KMS-11 (cell line): ENCODE results near the gene CCT4.

ENCODE experiments used
- H2AFZ ChIP-seq: fragments of 200-600 bp; sonication (generic); 2 replicates; pipeline ENCODE4 v1.6.1; 2016; ENCODE audit warnings: antibody characterized with exemption, mixed run types, low read depth
- H3K27ac ChIP-seq: fragments of 200-600 bp; sonication (generic); 2 replicates; pipeline ENCODE4 v1.6.1; 2016; ENCODE audit warnings: mild to moderate bottlenecking, mixed run types
- H3K27me3 ChIP-seq: fragments of 200-600 bp; sonication (generic); 2 replicates; pipeline ENCODE4 v1.6.1; 2017; ENCODE audit warnings: mild to moderate bottlenecking, low read depth, mixed run types, moderate library complexity; ENCODE audit not compliant: insufficient read depth
- H3K36me3 ChIP-seq: fragments of 200-600 bp; sonication (generic); 2 replicates; pipeline ENCODE4 v1.6.1; 2017; ENCODE audit warnings: mild to moderate bottlenecking, mixed run types; ENCODE audit not compliant: insufficient read depth
- H3K4me1 ChIP-seq: fragments of 200-600 bp; sonication (generic); 2 replicates; pipeline ENCODE4 v1.6.1; 2016; ENCODE audit warnings: mild to moderate bottlenecking, low read depth, mixed run types; ENCODE audit not compliant: poor library complexity, severe bottlenecking
- H3K4me2 ChIP-seq: fragments of 200-600 bp; sonication (generic); 2 replicates; pipeline ENCODE4 v1.7.0; 2016; ENCODE audit warnings: mild to moderate bottlenecking, mixed run types
- H3K4me3 ChIP-seq: fragments of 200-600 bp; sonication (generic); IDR thresholded peaks from 2 replicates; pipeline ENCODE4 v1.6.1; 2017; ENCODE audit warnings: low read depth, low read length, mixed read lengths; ENCODE audit not compliant: insufficient read depth
- H3K79me2 ChIP-seq: fragments of 200-600 bp; sonication (generic); 2 replicates; pipeline ENCODE4 v1.6.1; 2016; ENCODE audit warnings: low read depth, mixed run types; ENCODE audit not compliant: insufficient read depth
- H3K9ac ChIP-seq: fragments of 200-600 bp; sonication (generic); 2 replicates; pipeline ENCODE4 v1.6.1; 2016; ENCODE audit warnings: mild to moderate bottlenecking, mixed run types
- H4K20me1 ChIP-seq: fragments of 200-600 bp; sonication (generic); 2 replicates; pipeline ENCODE4 v1.6.1; 2016; ENCODE audit warnings: mild to moderate bottlenecking, mixed run types; ENCODE audit not compliant: insufficient read depth
- CTCF ChIP-seq: fragments of 200-600 bp; sonication (generic); conservative IDR thresholded peaks from 2 replicates; pipeline ENCODE4 v1.6.1; 2017; ENCODE audit warnings: low read depth, mild to moderate bottlenecking, antibody characterized with exemption, low read length, moderate library complexity, mixed read lengths

The CCT4 gene, protein sequence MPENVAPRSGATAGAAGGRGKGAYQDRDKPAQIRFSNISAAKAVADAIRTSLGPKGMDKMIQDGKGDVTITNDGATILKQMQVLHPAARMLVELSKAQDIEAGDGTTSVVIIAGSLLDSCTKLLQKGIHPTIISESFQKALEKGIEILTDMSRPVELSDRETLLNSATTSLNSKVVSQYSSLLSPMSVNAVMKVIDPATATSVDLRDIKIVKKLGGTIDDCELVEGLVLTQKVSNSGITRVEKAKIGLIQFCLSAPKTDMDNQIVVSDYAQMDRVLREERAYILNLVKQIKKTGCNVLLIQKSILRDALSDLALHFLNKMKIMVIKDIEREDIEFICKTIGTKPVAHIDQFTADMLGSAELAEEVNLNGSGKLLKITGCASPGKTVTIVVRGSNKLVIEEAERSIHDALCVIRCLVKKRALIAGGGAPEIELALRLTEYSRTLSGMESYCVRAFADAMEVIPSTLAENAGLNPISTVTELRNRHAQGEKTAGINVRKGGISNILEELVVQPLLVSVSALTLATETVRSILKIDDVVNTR

GRCh38 chr2:61888267-61889055, at the start of gene CCT4:
CCT4 (minus strand) TSS chr2:61888656; CDS start chr2:61888507, 149 bp downstream.
- Histone ChIP-seq H3K4me2 (peak within 1 kb of the TSS; percentile 94), H3K4me3 (peak within 1 kb of the TSS; percentile 93), H3K27me3 (no peaks in the 10 kb centered on the region), H2AFZ (peak within 1 kb of the TSS; percentile 94), H3K36me3 (peaks cover 11% of the 10 kb centered on the region; the same call in 1 of the 2 replicates), H3K9ac (peak within 1 kb of the TSS; percentile 97), H3K27ac (peak within 1 kb of the TSS; percentile 96), H3K4me1 (peaks cover 18% of the 10 kb centered on the region), H3K79me2 (peaks cover 48% of the 10 kb centered on the region), H4K20me1 (peaks cover 18% of the 10 kb centered on the region)
- no peak for TF ChIP-seq CTCF

DNA sequence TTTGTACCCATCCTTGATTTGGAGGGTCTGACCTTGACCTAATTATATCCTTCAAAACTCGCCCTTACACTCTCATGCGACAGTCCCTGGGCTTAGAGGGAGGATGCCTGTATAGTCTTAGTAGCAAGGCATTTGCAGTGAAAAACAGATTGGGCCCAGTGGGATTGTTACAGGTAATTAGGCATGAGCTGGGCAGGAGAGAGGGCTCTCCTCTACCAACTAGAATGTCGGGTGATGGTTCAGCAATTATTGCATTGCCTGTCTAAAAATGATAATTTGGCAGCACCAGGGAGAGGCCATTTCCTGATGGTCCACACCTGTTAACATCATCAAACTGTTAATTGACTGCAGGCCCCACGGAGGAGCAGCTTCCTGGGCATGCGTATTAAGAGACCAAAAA, 49.4 kb upstream of the CCT4 start:
- no peak for TF ChIP-seq CTCF

DNA sequence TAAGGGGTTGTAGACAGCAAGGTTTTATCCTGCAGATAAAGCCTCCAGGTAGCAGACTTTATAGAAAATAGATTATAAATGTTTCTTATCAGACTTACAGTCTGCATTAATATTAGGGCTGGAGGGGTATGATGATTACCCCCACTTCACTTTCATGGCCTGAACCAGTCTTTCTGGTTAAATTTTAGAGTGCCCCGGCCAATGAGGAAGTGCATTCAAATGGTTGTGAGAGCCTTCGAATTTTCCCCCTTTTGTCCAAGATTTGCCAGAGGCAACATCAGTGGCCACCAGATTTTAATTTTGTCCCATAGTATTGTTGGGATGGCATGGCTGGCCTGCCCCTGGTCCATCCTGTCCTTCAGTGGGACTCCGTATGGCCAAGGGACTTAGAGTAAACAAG, 48.6 kb upstream of the CCT4 start:
- no peak for TF ChIP-seq CTCF
- Histone ChIP-seq H3K9ac (no peak overlapping the region), H3K4me3 (no peak overlapping the region), H3K79me2 (no peaks in the 10 kb centered on the region), H3K36me3 (no peaks in the 10 kb centered on the region), H2AFZ (no peak overlapping the region), H3K27ac (no peak overlapping the region), H3K27me3 (no peaks in the 10 kb centered on the region), H4K20me1 (no peaks in the 10 kb centered on the region), H3K4me2 (no peak overlapping the region), H3K4me1 (no peaks in the 10 kb centered on the region)

More for the DNA sequence above, 49.4 kb upstream of the CCT4 start:
- Histone ChIP-seq H4K20me1 (no peaks in the 10 kb centered on the region), H3K79me2 (no peaks in the 10 kb centered on the region), H2AFZ (no peak overlapping the region), H3K36me3 (no peaks in the 10 kb centered on the region), H3K4me3 (no peak overlapping the region), H3K9ac (no peak overlapping the region), H3K4me2 (no peak overlapping the region), H3K27me3 (no peaks in the 10 kb centered on the region), H3K4me1 (no peaks in the 10 kb centered on the region), H3K27ac (no peak overlapping the region)

GRCh38 chr2:61928826-61929461, 40.5 kb upstream of the CCT4 start:
- H3K27me3 ChIP-seq = no peaks in the 10 kb centered on the region
- H2AFZ ChIP-seq = no peak overlapping the region
- TF ChIP-seq CTCF = no peak

More at GRCh38 chr2:61928826-61929461, 40.5 kb upstream of the CCT4 start:
- Histone ChIP-seq H3K79me2 (no peaks in the 10 kb centered on the region), H3K4me1 (no peaks in the 10 kb centered on the region), H3K4me3 (no peak overlapping the region), H3K27ac (no peak overlapping the region), H3K9ac (no peak overlapping the region), H4K20me1 (no peaks in the 10 kb centered on the region), H3K4me2 (no peak overlapping the region), H3K36me3 (no peaks in the 10 kb centered on the region)
